GM19324 (cell line): Measurements from ENCODE around the gene LHX6.

Experiments
- ATAC-seq: cut with Tn5 transposase; IDR thresholded peaks from one replicate; pipeline ENCODE4 v1.9.1; 2021; ENCODE audit warnings: mild to moderate bottlenecking, moderate library complexity; ENCODE audit not compliant: unreplicated experiment, low FRiP score

LHX6 gene

GRCh38 chr9:122216798-122217418, 11.8 kb downstream of the LHX6 start:
- no peak for ATAC-seq

- ATAC-seq: no peak
These were observed 12.5 kb downstream of the LHX6 start for GRCh38 chr9:122216138-122216797.

GRCh38 chr9:122215663-122216062, 13.1 kb downstream of the LHX6 start:
- ATAC-seq: no peak

- no peak for ATAC-seq
These were observed 14.2 kb downstream of the LHX6 start for GRCh38 chr9:122214507-122214906.

- no peak for ATAC-seq
These were observed 15.0 kb downstream of the LHX6 start for GRCh38 chr9:122213589-122214413.

- no peak for ATAC-seq
These were observed 15.6 kb downstream of the LHX6 start for GRCh38 chr9:122213102-122213588.

- no peak for ATAC-seq
These were observed 16.2 kb downstream of the LHX6 start for GRCh38 chr9:122212473-122213004.

GRCh38 chr9:122209451-122209850, 19.3 kb downstream of the LHX6 start:
- ATAC-seq: no peak

GRCh38 chr9:122207096-122207495, 21.7 kb downstream of the LHX6 start:
- ATAC-seq: no peak

- no peak for ATAC-seq
These were observed 22.4 kb downstream of the LHX6 start for GRCh38 chr9:122206118-122207046.

- ATAC-seq: no peak
These were observed 23.6 kb downstream of the LHX6 start for GRCh38 chr9:122205176-122205575.

- no peak for ATAC-seq
These were observed 24.3 kb downstream of the LHX6 start for GRCh38 chr9:122204491-122204890.

- no peak for ATAC-seq
These were observed 24.7 kb downstream of the LHX6 start for GRCh38 chr9:122204055-122204454.

- no peak for ATAC-seq
These were observed 26.6 kb downstream of the LHX6 start for GRCh38 chr9:122202111-122202510.

- no peak for ATAC-seq
These were observed 27.1 kb downstream of the LHX6 start for GRCh38 chr9:122201641-122202040.

- ATAC-seq: no peak
These were observed 27.7 kb downstream of the LHX6 start for GRCh38 chr9:122200960-122201595.

GRCh38 chr9:122197882-122198281, 30.9 kb downstream of the LHX6 start:
- ATAC-seq: no peak

GRCh38 chr9:122197426-122197825, 31.3 kb downstream of the LHX6 start:
- ATAC-seq: no peak

- ATAC-seq: no peak
These were observed 32.9 kb downstream of the LHX6 start for GRCh38 chr9:122195875-122196274.

- ATAC-seq: no peak
These were observed 35.1 kb downstream of the LHX6 start for GRCh38 chr9:122193651-122194050.
